ENCODE measurements around the gene BUD13.

The BUD13 gene

GRCh38 chr11:116792144-116792868 is 19.5 kb upstream of the BUD13 start:
- TF ChIP-seq CTCF (IDR thresholded peaks at IDR 0.05; ENCODE audit: low read depth, low read length, missing control alignments) = no peak
- no peak overlapping the region for H3K4me3 ChIP-seq (ENCODE audit: low read depth, low read length)
- DNase-seq (ENCODE audit: low read depth) = no peak

- no peak for TF ChIP-seq CTCF (IDR thresholded peaks at IDR 0.05; ENCODE audit: low read depth, low read length, missing control alignments)
- no peak for DNase-seq (ENCODE audit: low read depth)
- no peak within 1 kb of the TSS for H3K4me3 ChIP-seq (ENCODE audit: low read depth, low read length)
These were observed 19.0 kb upstream of the BUD13 start, which contains the start of gene APOA5 for GRCh38 chr11:116791813-116792143. Gene APOA5, minus strand, starts transcription at chr11:116791879. Its CDS starts 19 bp downstream, at chr11:116791860.

- DNase-seq (ENCODE audit: low read depth) = no peak
- no peak overlapping the region for H3K4me3 ChIP-seq (ENCODE audit: low read depth, low read length)
- peak; percentile 91 for TF ChIP-seq CTCF (IDR thresholded peaks at IDR 0.05; ENCODE audit: low read depth, low read length, missing control alignments)
These were observed 18.4 kb upstream of the BUD13 start for GRCh38 chr11:116791002-116791812.

- DNase-seq (ENCODE audit: low read depth) = no peak
- no peak overlapping the region for H3K4me3 ChIP-seq (ENCODE audit: low read depth, low read length)
- TF ChIP-seq CTCF (IDR thresholded peaks at IDR 0.05; ENCODE audit: low read depth, low read length, missing control alignments) = no peak
These were observed 17.6 kb upstream of the BUD13 start for GRCh38 chr11:116790167-116791001.

GRCh38 chr11:116788975-116789374 is 16.2 kb upstream of the BUD13 start:
- no peak for TF ChIP-seq CTCF (IDR thresholded peaks at IDR 0.05; ENCODE audit: low read depth, low read length, missing control alignments)
- no peak for DNase-seq (ENCODE audit: low read depth)
- no peak overlapping the region for H3K4me3 ChIP-seq (ENCODE audit: low read depth, low read length)

GRCh38 chr11:116788534-116788933 is 15.7 kb upstream of the BUD13 start:
- DNase-seq (ENCODE audit: low read depth) = no peak
- H3K4me3 ChIP-seq (ENCODE audit: low read depth, low read length) = peak overlapping the region; percentile 88
- no peak for TF ChIP-seq CTCF (IDR thresholded peaks at IDR 0.05; ENCODE audit: low read depth, low read length, missing control alignments)
